BLaER1 treated with 17β-estradiol and CSF1 and Interleukin-3, amounts not matched to agents 10 nM and 100 nM (cell line): ENCODE data around the gene DALRD3.

Experiments
- H3K27ac ChIP-seq, 11 experiments: shearing (Covaris generic); formaldehyde crosslinking; 2 replicates each; pipeline ENCODE4 v1.8.1; 2022
- H3K27me3 ChIP-seq, 11 experiments: shearing (Covaris generic); formaldehyde crosslinking; 2 replicates each; pipeline ENCODE4 v1.8.1; 2022
- H3K36me3 ChIP-seq, 11 experiments: shearing (Covaris generic); formaldehyde crosslinking; 2 replicates each; pipeline ENCODE4 v1.8.1; 2022
- H3K4me1 ChIP-seq, 10 experiments: shearing (Covaris generic); formaldehyde crosslinking; 2 replicates each; pipeline ENCODE4 v1.8.1; 2022
- H3K4me2 ChIP-seq, 11 experiments: shearing (Covaris generic); formaldehyde crosslinking; 2 replicates each; pipeline ENCODE4 v1.8.1; 2022
- H3K4me3 ChIP-seq, 10 experiments: shearing (Covaris generic); formaldehyde crosslinking; 2 replicates each; pipeline ENCODE4 v1.8.1; 2022
- H3K9ac ChIP-seq, 11 experiments: shearing (Covaris generic); formaldehyde crosslinking; 2 replicates each; pipeline ENCODE4 v1.8.1; 2022
- H3K9me3 ChIP-seq, 11 experiments: shearing (Covaris generic); formaldehyde crosslinking; replicated peaks in 1 of 11; 2 replicates each; pipeline ENCODE4 v1.8.1; 2022
- H4K20me1 ChIP-seq, 11 experiments: shearing (Covaris generic); formaldehyde crosslinking; 2 replicates each; pipeline ENCODE4 v1.8.1; 2022
- Cebpa-rat ChIP-seq, 11 experiments: shearing (Covaris generic); IDR thresholded peaks; 2 replicates each; pipeline ENCODE4 v1.8.1; 2022

Gene DALRD3

DNA sequence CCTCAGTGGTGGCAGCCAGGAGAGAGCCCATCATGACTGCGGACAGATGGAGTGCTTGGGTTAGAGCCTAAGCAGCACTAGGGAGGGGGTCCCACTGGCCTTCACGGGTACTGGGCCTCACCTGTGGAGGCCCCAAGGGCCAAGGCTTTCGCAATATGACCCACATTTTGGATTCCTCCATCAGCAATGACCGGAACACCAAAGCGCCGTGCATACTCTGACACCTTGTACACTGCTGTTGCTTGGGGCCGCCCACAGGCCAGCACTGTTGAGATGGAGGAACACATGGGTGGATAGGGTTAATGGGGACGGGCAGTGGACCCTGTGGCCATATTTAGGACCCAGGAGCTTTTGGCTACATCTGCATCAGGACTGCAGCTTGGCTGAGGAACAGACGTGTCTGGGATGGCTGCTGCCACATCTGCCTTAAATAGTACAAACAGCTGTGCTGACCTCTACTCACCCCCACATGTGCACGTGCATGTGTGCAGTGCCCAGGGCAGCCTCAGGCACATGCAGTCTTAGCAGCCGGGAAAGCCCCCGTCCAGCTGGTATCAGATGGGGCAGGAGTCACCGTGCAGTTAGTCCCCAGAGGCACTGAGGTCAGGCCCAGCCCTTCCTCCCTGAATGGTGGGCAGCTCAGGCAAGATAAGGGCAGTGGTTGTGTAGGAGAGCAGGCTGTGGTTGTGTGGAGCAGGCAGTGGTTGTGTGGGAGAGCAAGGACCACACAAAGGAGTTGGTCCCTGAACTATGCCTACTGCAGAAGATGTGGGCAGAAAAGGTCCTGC is 6.8 kb upstream of the DALRD3 start:
- H3K36me3 ChIP-seq: peaks cover 51 to 62% (median 58%) of the 10 kb centered on the region in 11 experiments
- no peak for TF ChIP-seq Cebpa-rat (IDR thresholded peaks at IDR 0.05)
- H3K4me3 ChIP-seq: peak overlapping the region in 7 of 10 experiments; percentile 3 to 36 (median 26); a peak in 8 of 20 replicates
- H3K9me3 ChIP-seq: no peaks in the 10 kb centered on the region
- peak overlapping the region in 8 of 11 experiments; percentile 3 to 99 (median 26); a peak in 12 of 22 replicates for H3K27ac ChIP-seq
- peak overlapping the region; percentile 16 to 100 (median 98); a peak in 16 of 22 replicates for H3K9ac ChIP-seq
- H4K20me1 ChIP-seq: peaks cover 6 to 62% (median 48%) of the 10 kb centered on the region in 11 experiments; a peak in 19 of 22 replicates
- no peaks in the 10 kb centered on the region for H3K27me3 ChIP-seq
- H3K4me1 ChIP-seq: peaks cover 64 to 73% (median 66%) of the 10 kb centered on the region in 10 experiments
- H3K4me2 ChIP-seq: peak overlapping the region; percentile 20 to 100 (median 99)

GRCh38 chr3:49024449-49024848 is 6.1 kb upstream of the DALRD3 start:
- Histone ChIP-seq H3K4me2 (peak overlapping the region; percentile 96 to 100 (median 99); a peak in 21 of 22 replicates), H4K20me1 (peaks cover 6 to 62% (median 45%) of the 10 kb centered on the region in 11 experiments; a peak in 19 of 22 replicates), H3K36me3 (peaks cover 47 to 55% (median 53%) of the 10 kb centered on the region in 11 experiments), H3K27ac (peak overlapping the region in 5 of 11 experiments; percentile 5 to 99 (median 56); a peak in 5 of 22 replicates), H3K9me3 (no peaks in the 10 kb centered on the region), H3K4me3 (peak overlapping the region in 4 of 10 experiments; percentile 3 to 36 (median 13); a peak in 4 of 20 replicates), H3K4me1 (peaks cover 66 to 71% (median 67%) of the 10 kb centered on the region in 10 experiments), H3K9ac (peak overlapping the region in 10 of 11 experiments; percentile 16 to 100 (median 99); a peak in 16 of 22 replicates), H3K27me3 (no peaks in the 10 kb centered on the region)
- no peak for TF ChIP-seq Cebpa-rat (IDR thresholded peaks at IDR 0.05)

DNA sequence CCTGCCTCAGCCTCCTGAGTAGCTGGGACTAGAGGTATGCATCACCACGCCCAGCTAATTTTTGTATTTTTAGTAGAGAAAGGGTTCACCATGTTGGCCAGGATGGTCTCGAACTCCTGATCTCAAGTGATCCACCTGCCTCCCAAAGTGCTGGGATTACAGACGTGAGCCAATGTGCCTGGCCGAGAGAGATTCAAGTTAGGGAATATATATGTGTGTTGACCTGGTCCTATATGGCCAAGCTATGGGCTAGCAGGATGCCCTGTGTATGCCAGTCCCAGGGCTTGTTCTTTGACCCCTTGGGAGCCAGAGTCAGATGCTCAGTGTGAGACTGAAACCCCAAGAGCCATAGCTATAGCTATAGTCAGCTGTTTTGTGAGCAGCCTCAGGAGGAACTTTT is 5.4 kb upstream of the DALRD3 start:
- H3K9ac ChIP-seq: peak overlapping the region; percentile 11 to 100 (median 99); a peak in 15 of 22 replicates
- no peak for TF ChIP-seq Cebpa-rat (IDR thresholded peaks at IDR 0.05)
- peak overlapping the region in 7 of 10 experiments; percentile 16 to 97 (median 91); a peak in 10 of 20 replicates for H3K4me3 ChIP-seq
- H3K27ac ChIP-seq: peak overlapping the region in 3 of 11 experiments; percentile 3 to 99 (median 56); a peak in 2 of 22 replicates
- H3K27me3 ChIP-seq: no peaks in the 10 kb centered on the region
- peaks cover 70 to 75% (median 71%) of the 10 kb centered on the region in 10 experiments for H3K4me1 ChIP-seq
- H3K9me3 ChIP-seq: no peaks in the 10 kb centered on the region
- peaks cover 6 to 62% (median 45%) of the 10 kb centered on the region in 11 experiments; a peak in 19 of 22 replicates for H4K20me1 ChIP-seq
- peaks cover 47 to 55% (median 53%) of the 10 kb centered on the region in 11 experiments for H3K36me3 ChIP-seq
- H3K4me2 ChIP-seq: peak overlapping the region; percentile 96 to 100 (median 99)

DNA sequence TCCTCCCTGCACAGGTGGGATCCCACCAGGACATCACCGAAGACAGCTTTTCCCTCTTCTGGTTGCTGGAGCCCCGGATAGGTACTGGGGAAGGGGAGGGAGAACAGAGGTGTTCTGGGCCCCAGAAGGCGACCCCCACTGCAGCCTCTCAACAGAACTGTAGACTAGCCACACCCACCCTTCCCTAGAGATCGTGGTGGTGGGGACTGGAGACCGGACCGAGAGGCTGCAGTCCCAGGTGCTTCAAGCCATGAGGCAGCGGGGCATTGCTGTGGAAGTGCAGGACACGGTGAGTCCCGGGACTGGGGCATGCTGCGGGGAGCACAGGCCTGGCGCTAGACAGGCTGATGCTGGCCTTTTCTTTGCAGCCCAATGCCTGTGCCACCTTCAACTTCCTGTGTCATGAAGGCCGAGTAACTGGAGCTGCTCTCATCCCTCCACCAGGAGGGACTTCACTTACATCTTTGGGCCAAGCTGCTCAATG is 4.3 kb upstream of the DALRD3 start:
- peaks cover 6 to 56% (median 47%) of the 10 kb centered on the region in 11 experiments; a peak in 20 of 22 replicates for H4K20me1 ChIP-seq
- H3K9me3 ChIP-seq: no peaks in the 10 kb centered on the region
- H3K27ac ChIP-seq: peak overlapping the region; percentile 96 to 100 (median 99)
- TF ChIP-seq Cebpa-rat (IDR thresholded peaks at IDR 0.05): no peak
- peaks cover 47 to 51% (median 49%) of the 10 kb centered on the region in 11 experiments for H3K36me3 ChIP-seq
- H3K4me1 ChIP-seq: peaks cover 60 to 70% (median 65%) of the 10 kb centered on the region in 10 experiments
- H3K4me3 ChIP-seq: peak overlapping the region; percentile 74 to 99 (median 92)
- H3K9ac ChIP-seq: peak overlapping the region; percentile 98 to 100 (median 99)
- H3K4me2 ChIP-seq: peak overlapping the region; percentile 96 to 100 (median 99)
- H3K27me3 ChIP-seq: no peaks in the 10 kb centered on the region

DNA sequence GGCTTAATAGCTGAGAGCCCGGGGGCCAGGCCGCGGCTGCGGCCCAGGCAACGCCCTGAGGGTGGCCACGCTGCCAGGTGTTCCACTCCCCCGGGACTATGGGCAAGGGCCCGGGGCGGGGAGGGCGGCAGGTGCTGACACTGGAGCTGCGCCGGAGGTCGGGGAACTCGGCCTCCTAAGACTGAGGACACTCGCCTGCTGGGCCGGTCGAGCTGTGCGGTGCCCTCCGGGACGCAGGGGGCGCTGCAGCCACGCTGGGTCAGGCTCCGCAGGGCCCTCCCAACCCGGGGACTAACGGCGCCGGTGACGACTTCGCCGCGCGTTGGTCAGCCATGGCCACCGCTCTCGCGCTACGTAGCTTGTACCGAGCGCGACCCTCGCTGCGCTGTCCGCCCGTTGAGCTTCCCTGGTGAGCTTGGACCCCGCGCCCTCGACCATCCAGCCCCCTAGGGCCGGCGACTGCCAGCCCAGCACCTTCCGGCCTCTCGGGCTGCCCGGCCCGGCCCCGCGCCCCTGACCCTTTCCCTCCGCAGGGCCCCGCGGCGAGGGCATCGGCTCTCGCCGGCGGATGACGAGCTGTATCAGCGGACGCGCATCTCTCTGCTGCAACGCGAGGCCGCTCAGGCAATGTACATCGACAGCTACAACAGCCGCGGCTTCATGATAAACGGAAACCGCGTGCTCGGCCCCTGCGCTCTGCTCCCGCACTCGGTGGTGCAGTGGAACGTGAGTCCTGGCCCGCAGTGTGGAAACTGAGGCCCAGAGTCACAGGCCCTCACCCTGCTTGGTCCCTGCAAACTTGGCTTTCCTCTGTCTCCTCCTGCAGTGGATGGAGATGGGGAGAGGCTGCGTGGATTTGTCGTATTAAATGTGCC is 3.7 kb upstream of the DALRD3 start, which contains the start of gene NDUFAF3:
TSS of gene NDUFAF3 (plus strand) at position 309 of the 875 bp plus-strand sequence. CDS start at position 333, 24 bp downstream.
- H3K4me2 ChIP-seq: peak within 1 kb of the TSS; percentile 96 to 100 (median 99)
- peak within 1 kb of the TSS; percentile 98 to 100 (median 99) for H3K9ac ChIP-seq
- peak within 1 kb of the TSS; percentile 96 to 100 (median 99) for H3K27ac ChIP-seq
- H4K20me1 ChIP-seq: peaks cover 6 to 56% (median 53%) of the 10 kb centered on the region in 11 experiments; a peak in 20 of 22 replicates
- no peaks in the 10 kb centered on the region for H3K9me3 ChIP-seq
- H3K36me3 ChIP-seq: peaks cover 42 to 45% (median 43%) of the 10 kb centered on the region in 11 experiments
- peak within 1 kb of the TSS; percentile 74 to 99 (median 92) for H3K4me3 ChIP-seq
- peaks cover 60 to 70% (median 65%) of the 10 kb centered on the region in 10 experiments for H3K4me1 ChIP-seq
- TF ChIP-seq Cebpa-rat (IDR thresholded peaks at IDR 0.05): no peak
- H3K27me3 ChIP-seq: no peaks in the 10 kb centered on the region

GRCh38 chr3:49021213-49021812 is 2.9 kb upstream of the DALRD3 start:
- H3K9me3 ChIP-seq: no peaks in the 10 kb centered on the region
- peak overlapping the region; percentile 74 to 99 (median 92) for H3K4me3 ChIP-seq
- H3K4me1 ChIP-seq: peaks cover 60 to 70% (median 65%) of the 10 kb centered on the region in 10 experiments
- peaks cover 38 to 45% (median 41%) of the 10 kb centered on the region in 11 experiments for H3K36me3 ChIP-seq
- no peaks in the 10 kb centered on the region for H3K27me3 ChIP-seq
- H4K20me1 ChIP-seq: peaks cover 6 to 56% (median 53%) of the 10 kb centered on the region in 11 experiments; a peak in 20 of 22 replicates
- TF ChIP-seq Cebpa-rat (IDR thresholded peaks at IDR 0.05): no peak
- peak overlapping the region; percentile 98 to 100 (median 99) for H3K9ac ChIP-seq
- H3K27ac ChIP-seq: peak overlapping the region; percentile 96 to 100 (median 99)
- peak overlapping the region; percentile 96 to 100 (median 99) for H3K4me2 ChIP-seq

- Histone ChIP-seq H3K4me3 (peak overlapping the region; percentile 74 to 99 (median 92)), H3K4me1 (peaks cover 55 to 68% (median 61%) of the 10 kb centered on the region in 10 experiments), H3K9ac (peak overlapping the region; percentile 98 to 100 (median 99)), H3K9me3 (no peaks in the 10 kb centered on the region), H3K36me3 (peaks cover 38 to 45% (median 41%) of the 10 kb centered on the region in 11 experiments), H3K27me3 (no peaks in the 10 kb centered on the region), H3K4me2 (peak overlapping the region; percentile 96 to 100 (median 99)), H3K27ac (peak overlapping the region; percentile 96 to 100 (median 99)), H4K20me1 (peaks cover 3 to 56% (median 53%) of the 10 kb centered on the region in 11 experiments; a peak in 20 of 22 replicates)
- no peak for TF ChIP-seq Cebpa-rat (IDR thresholded peaks at IDR 0.05)
These were observed 2.2 kb upstream of the DALRD3 start for GRCh38 chr3:49020330-49021212.
